Measurements from ENCODE around the gene STUB1. TPM values are rescaled to one million over a fixed set of nuclear protein-coding genes. Genes with fewer than 3 reads are reported as not detected.
"Not testable (repeated sequence)": the region's sequence is repeated elsewhere in the genome, so short reads cannot be mapped to it uniquely, and the experiment has no call there.

Gene STUB1
- total and polyA plus RNA-seq, 2 experiments from 2014 or later, result 201 to 207 TPM

GRCh38 chr16:709566-710499 is 29.6 kb downstream of the STUB1 start:
- Histone ChIP-seq H3K4me3 (no peak overlapping the region), H3K4me2 (ENCODE audit: unreplicated experiment) (no peak overlapping the region), H3K9me2 (ENCODE audit: insufficient read depth) (no peaks in the 10 kb centered on the region), H3K27ac (no peak overlapping the region), H3K36me3 (ENCODE audit: low read depth) (no peaks in the 10 kb centered on the region), H3K4me1 (ENCODE audit: insufficient read depth) (peaks cover 11% of the 10 kb centered on the region; the same call in 1 of the 2 replicates), H3K27me3 (replicated peaks; ENCODE audit: insufficient read depth) (peaks cover 19% of the 10 kb centered on the region; the same call in 1 of the 2 replicates), H3K79me2 (ENCODE audit: insufficient read depth) (no peaks in the 10 kb centered on the region), H3F3A (ENCODE audit: insufficient read depth) (peaks cover 10% of the 10 kb centered on the region), H3K9ac (peak overlapping the region; percentile 38; the same call in 1 of the 2 replicates), H2AFZ (no peak overlapping the region), H3K9me3 (ENCODE audit: low read depth) (no peaks in the 10 kb centered on the region), H4K20me1 (ENCODE audit: insufficient read depth) (no peaks in the 10 kb centered on the region)
- DNase-seq, result peak; percentile 87
- TF ChIP-seq EZH2 (IDR thresholded peaks at IDR 0.05; ENCODE audit: insufficient read depth, poor library complexity, severe bottlenecking) (no peak), EZH2phosphoT487 (IDR thresholded peaks at IDR 0.05; ENCODE audit: insufficient read depth, low read depth) (no peak)
- in situ Hi-C loops (cut with MboI), result no loop called here
- 9 to 11% methylated on average over 30 of the region's 30 CpGs for WGBS, 2 experiments (ENCODE audit: low coverage in 1 of 2, low lambda C conversion rate in 2 of 2, missing lambda C conversion rate in 2 of 2)

GRCh38 chr16:710500-711075 is 30.4 kb downstream of the STUB1 start:
- H3K36me3 ChIP-seq (ENCODE audit: low read depth), result no peaks in the 10 kb centered on the region
- no peak overlapping the region for H3K4me2 ChIP-seq (ENCODE audit: unreplicated experiment)
- H3K27ac ChIP-seq, result no peak overlapping the region
- H3K9me3 ChIP-seq (ENCODE audit: low read depth), result no peaks in the 10 kb centered on the region
- no peak overlapping the region for H2AFZ ChIP-seq
- H4K20me1 ChIP-seq (ENCODE audit: insufficient read depth), result no peaks in the 10 kb centered on the region
- H3K9me2 ChIP-seq (ENCODE audit: insufficient read depth), result no peaks in the 10 kb centered on the region
- H3K79me2 ChIP-seq (ENCODE audit: insufficient read depth), result no peaks in the 10 kb centered on the region
- TF ChIP-seq EZH2 (IDR thresholded peaks at IDR 0.05; ENCODE audit: insufficient read depth, poor library complexity, severe bottlenecking) (no peak), EZH2phosphoT487 (IDR thresholded peaks at IDR 0.05; ENCODE audit: insufficient read depth, low read depth) (no peak)
- in situ Hi-C loops (cut with MboI), result no loop called here
- H3K27me3 ChIP-seq (replicated peaks; ENCODE audit: insufficient read depth), result peaks cover 17% of the 10 kb centered on the region; the same call in 1 of the 2 replicates
- H3K4me1 ChIP-seq (ENCODE audit: insufficient read depth), result peaks cover 11% of the 10 kb centered on the region; the same call in 1 of the 2 replicates
- H3K9ac ChIP-seq, result no peak overlapping the region
- no peak for DNase-seq
- 67 to 68% methylated on average over 21 of the region's 21 CpGs for WGBS, 2 experiments (ENCODE audit: low coverage in 1 of 2, low lambda C conversion rate in 2 of 2, missing lambda C conversion rate in 2 of 2)
- no peak overlapping the region for H3K4me3 ChIP-seq
- H3F3A ChIP-seq (ENCODE audit: insufficient read depth), result peaks cover 10% of the 10 kb centered on the region

DNA sequence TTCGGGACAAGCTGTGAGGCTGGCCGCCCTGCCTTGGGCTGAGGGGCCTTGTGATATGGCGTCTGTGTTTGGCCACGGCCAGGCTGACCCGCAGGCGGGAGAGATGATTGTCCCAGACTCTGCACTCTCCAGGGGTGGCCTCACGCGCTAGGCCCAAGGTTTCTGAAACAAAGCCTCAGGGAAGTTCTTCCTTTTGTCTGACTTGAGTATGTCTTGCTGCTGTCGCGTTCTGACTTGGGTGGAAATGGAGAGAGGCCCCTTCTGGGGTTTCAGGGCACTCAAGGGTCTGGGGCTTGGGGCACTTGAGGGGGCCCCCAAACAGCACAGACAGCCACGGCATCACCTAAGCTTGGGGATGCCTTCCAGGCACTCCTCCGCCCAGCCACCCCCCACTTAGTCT is 30.9 kb downstream of the STUB1 start:
- Histone ChIP-seq H3K4me2 (ENCODE audit: unreplicated experiment) (no peak overlapping the region), H3K79me2 (ENCODE audit: insufficient read depth) (no peaks in the 10 kb centered on the region), H3K4me3 (no peak overlapping the region), H3F3A (ENCODE audit: insufficient read depth) (peaks cover 10% of the 10 kb centered on the region), H3K9me2 (ENCODE audit: insufficient read depth) (no peaks in the 10 kb centered on the region), H3K4me1 (ENCODE audit: insufficient read depth) (peaks cover 11% of the 10 kb centered on the region; the same call in 1 of the 2 replicates), H3K9me3 (ENCODE audit: low read depth) (no peaks in the 10 kb centered on the region), H3K36me3 (ENCODE audit: low read depth) (no peaks in the 10 kb centered on the region), H2AFZ (no peak overlapping the region), H3K9ac (no peak overlapping the region), H3K27me3 (replicated peaks; ENCODE audit: insufficient read depth) (peaks cover 17% of the 10 kb centered on the region; the same call in 1 of the 2 replicates), H3K27ac (no peak overlapping the region), H4K20me1 (ENCODE audit: insufficient read depth) (no peaks in the 10 kb centered on the region)
- 56 to 60% methylated on average over 11 to 12 of the region's 12 CpGs for WGBS, 2 experiments (ENCODE audit: low coverage in 1 of 2, low lambda C conversion rate in 2 of 2, missing lambda C conversion rate in 2 of 2)
- no peak for DNase-seq
- TF ChIP-seq EZH2phosphoT487 (IDR thresholded peaks at IDR 0.05; ENCODE audit: insufficient read depth, low read depth) (no peak), EZH2 (IDR thresholded peaks at IDR 0.05; ENCODE audit: insufficient read depth, poor library complexity, severe bottlenecking) (no peak)
- in situ Hi-C loops (cut with MboI), result no loop called here

GRCh38 chr16:711548-712320 is 31.5 kb downstream of the STUB1 start:
- Histone ChIP-seq H3K79me2 (ENCODE audit: insufficient read depth) (no peaks in the 10 kb centered on the region), H3K4me3 (no peak overlapping the region), H4K20me1 (ENCODE audit: insufficient read depth) (no peaks in the 10 kb centered on the region), H3K27ac (no peak overlapping the region), H3K9ac (no peak overlapping the region), H3K4me1 (ENCODE audit: insufficient read depth) (peaks cover 11% of the 10 kb centered on the region; the same call in 1 of the 2 replicates), H3K36me3 (ENCODE audit: low read depth) (no peaks in the 10 kb centered on the region), H3K9me2 (ENCODE audit: insufficient read depth) (no peaks in the 10 kb centered on the region), H3K9me3 (ENCODE audit: low read depth) (no peaks in the 10 kb centered on the region), H3F3A (ENCODE audit: insufficient read depth) (peaks cover 10% of the 10 kb centered on the region), H3K4me2 (ENCODE audit: unreplicated experiment) (no peak overlapping the region), H2AFZ (no peak overlapping the region), H3K27me3 (replicated peaks; ENCODE audit: insufficient read depth) (peaks cover 17% of the 10 kb centered on the region; the same call in 1 of the 2 replicates)
- DNase-seq, result peak; percentile 80
- in situ Hi-C loops (cut with MboI), result no loop called here
- 7 to 8% methylated on average over 20 to 25 of the region's 25 CpGs for WGBS, 2 experiments (ENCODE audit: low coverage in 1 of 2, low lambda C conversion rate in 2 of 2, missing lambda C conversion rate in 2 of 2)
- no peak for TF ChIP-seq EZH2 (IDR thresholded peaks at IDR 0.05; ENCODE audit: insufficient read depth, poor library complexity, severe bottlenecking)
- TF ChIP-seq EZH2phosphoT487 (IDR thresholded peaks at IDR 0.05; ENCODE audit: insufficient read depth, low read depth), result no peak

DNA sequence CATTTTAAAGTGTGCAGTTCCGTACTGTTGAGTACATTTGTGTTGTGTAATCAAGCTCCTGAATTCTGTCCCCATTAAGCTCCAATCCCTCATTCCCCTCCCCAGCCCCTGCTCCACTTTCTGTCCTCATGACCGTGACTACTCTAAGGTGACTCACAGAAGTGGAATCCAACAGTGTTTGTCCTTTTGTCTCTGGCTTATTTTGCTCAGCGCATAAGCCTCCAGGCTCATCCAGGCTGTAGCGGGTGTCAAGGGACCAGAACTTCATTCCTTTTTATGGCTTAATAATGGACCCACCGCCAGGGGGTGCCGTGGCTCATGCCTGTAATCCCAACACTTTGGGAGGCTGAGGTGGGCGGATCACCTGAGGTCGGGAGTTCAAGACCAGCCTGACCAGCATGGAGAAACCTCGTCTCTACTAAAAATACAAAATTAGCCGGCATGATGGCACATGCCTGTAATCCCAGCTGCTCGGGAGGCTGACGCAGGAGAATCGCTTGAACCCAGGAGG is 32.6 kb downstream of the STUB1 start:
- H3K9ac ChIP-seq; H3F3A ChIP-seq (ENCODE audit: insufficient read depth); H3K4me2 ChIP-seq (ENCODE audit: unreplicated experiment); H2AFZ ChIP-seq; H3K36me3 ChIP-seq (ENCODE audit: low read depth); H3K9me2 ChIP-seq (ENCODE audit: insufficient read depth); H3K4me3 ChIP-seq; H3K79me2 ChIP-seq (ENCODE audit: insufficient read depth); in situ Hi-C loops (cut with MboI); H4K20me1 ChIP-seq (ENCODE audit: insufficient read depth); H3K9me3 ChIP-seq (ENCODE audit: low read depth): not testable (repeated sequence)
- H3K27me3 ChIP-seq (replicated peaks; ENCODE audit: insufficient read depth), result peaks cover 15% of the 10 kb centered on the region; the same call in 1 of the 2 replicates
- H3K27ac ChIP-seq, result peak overlapping the region; percentile 22
- 51% methylated on average over 12 to 13 of the region's 13 CpGs for WGBS, 2 experiments (ENCODE audit: low coverage in 1 of 2, low lambda C conversion rate in 2 of 2, missing lambda C conversion rate in 2 of 2)
- peaks cover 11% of the 10 kb centered on the region; the same call in 1 of the 2 replicates for H3K4me1 ChIP-seq (ENCODE audit: insufficient read depth)
- peak; percentile 92 for DNase-seq

Data from GM23248 (cell line).